Smooth muscle cell (in vitro differentiated cells): ENCODE results near the gene LRRC9. TPM values are rescaled to one million over a fixed set of nuclear protein-coding genes. Genes with fewer than 3 reads are reported as not detected.

Experiments used
- DNase-seq: peaks from one replicate; lab custom pipeline; 2025; ENCODE audit not compliant: unreplicated experiment; lab: John Stamatoyannopoulos, UW
- H2AFZ ChIP-seq: fragments of 200-600 bp; sonication (generic); 2 replicates; pipeline ENCODE4 v1.6.0; 2016; ENCODE audit warnings: antibody characterized with exemption, low read depth, mild to moderate bottlenecking
- H3F3A ChIP-seq: fragments of 200-600 bp; sonication (generic); 2 replicates; pipeline ENCODE4 v1.6.0; 2017; ENCODE audit warnings: antibody characterized with exemption, low read depth
- H3K27ac ChIP-seq: fragments of 200-600 bp; sonication (generic); 2 replicates; pipeline ENCODE4 v1.5.1; 2016; ENCODE audit warnings: low read depth, mild to moderate bottlenecking
- H3K27me3 ChIP-seq: fragments of 200-600 bp; sonication (generic); 2 replicates; pipeline ENCODE4 v1.6.1; 2016; ENCODE audit warnings: low read depth, mild to moderate bottlenecking
- H3K36me3 ChIP-seq: fragments of 200-600 bp; sonication (generic); 2 replicates; pipeline ENCODE4 v1.5.1; 2016; ENCODE audit warnings: low read depth
- H3K4me1 ChIP-seq: fragments of 200-600 bp; sonication (generic); 2 replicates; pipeline ENCODE4 v1.5.1; 2016; ENCODE audit warnings: low read depth
- H3K4me2 ChIP-seq: fragments of 200-600 bp; sonication (generic); 2 replicates; pipeline ENCODE4 v1.6.0; 2016; ENCODE audit warnings: mild to moderate bottlenecking
- H3K4me3 ChIP-seq: fragments of 200-600 bp; sonication (generic); 2 replicates; pipeline ENCODE4 v1.5.1; 2016; ENCODE audit warnings: mild to moderate bottlenecking
- H3K79me2 ChIP-seq: fragments of 200-600 bp; sonication (generic); 2 replicates; pipeline ENCODE4 v1.6.0; 2016; ENCODE audit warnings: low read depth, mild to moderate bottlenecking
- H3K9ac ChIP-seq: fragments of 200-600 bp; sonication (generic); 2 replicates; pipeline ENCODE4 v1.6.0; 2016; ENCODE audit warnings: low read depth
- H3K9me3 ChIP-seq: fragments of 200-600 bp; sonication (generic); replicated peaks from 2 replicates; pipeline ENCODE4 v1.5.1; 2016; ENCODE audit warnings: low read depth
- H4K20me1 ChIP-seq: fragments of 200-600 bp; sonication (generic); 2 replicates; pipeline ENCODE4 v1.6.0; 2016; ENCODE audit warnings: low read depth
- WGBS: methylation state at CpG from one replicate; pipeline ENCODE4 v1.1.7; 2016; ENCODE audit warnings: low lambda C conversion rate; 5-methylcytosine and 5-hydroxymethylcytosine counted together
- polyA plus RNA-seq: library from polyadenylated mRNA; unstranded; fragments of >200 nt; fragmentation: Nextera tagmentation; extraction: Ambion mirVana; gene quantifications from 2 replicates; pipeline ENCODE4 v1.2.1, GENCODE V29; 2016
- total RNA-seq: library from RNA; depleted of rRNA; stranded (reverse); fragments of >200 nt; gene quantifications from 2 replicates; pipeline ENCODE4 v1.2.3, GENCODE V29; 2014
- TF ChIP-seq, protein P1 (sequence below): fragments of 200-600 bp; sonication (generic); IDR thresholded peaks from 2 replicates; pipeline ENCODE4 v1.5.1; 2017; ENCODE audit warnings: borderline replicate concordance, mild to moderate bottlenecking, antibody characterized with exemption; ENCODE audit not compliant: insufficient read depth, poor library complexity, severe bottlenecking

LRRC9 gene
- total and polyA plus RNA-seq, 2 experiments from 2014 or later = not detected

DNA sequence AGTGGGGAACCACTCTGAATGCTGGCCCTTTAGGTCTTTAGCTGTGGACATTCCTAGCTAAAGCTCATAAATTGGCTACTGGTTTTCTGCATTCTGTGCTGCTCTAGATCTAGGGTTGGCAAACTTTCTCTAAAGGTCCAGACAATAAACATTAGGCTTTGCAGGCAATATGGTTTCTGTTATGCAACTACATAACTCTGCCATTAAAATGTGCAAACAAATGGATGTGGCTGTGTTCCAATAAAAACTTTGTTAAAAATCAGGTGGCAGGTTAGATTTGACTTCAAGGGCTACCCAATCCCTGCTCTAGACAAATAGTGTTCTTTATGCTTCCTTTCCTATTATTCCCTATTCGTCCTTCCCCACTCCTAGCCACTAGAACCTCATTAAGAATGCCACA, 6.8 kb upstream of the LRRC9 start:
- H3K9me3 ChIP-seq = no peaks in the 10 kb centered on the region
- peaks cover 3% of the 10 kb centered on the region for H3K4me1 ChIP-seq
- 85% methylated on average over 1 of the region's 1 CpG for WGBS
- H3K9ac ChIP-seq = no peak overlapping the region
- H3K36me3 ChIP-seq = no peaks in the 10 kb centered on the region
- no peak overlapping the region for H3K27ac ChIP-seq
- no peaks in the 10 kb centered on the region for H3F3A ChIP-seq
- H3K4me3 ChIP-seq = no peak overlapping the region
- TF ChIP-seq, protein P1, sequence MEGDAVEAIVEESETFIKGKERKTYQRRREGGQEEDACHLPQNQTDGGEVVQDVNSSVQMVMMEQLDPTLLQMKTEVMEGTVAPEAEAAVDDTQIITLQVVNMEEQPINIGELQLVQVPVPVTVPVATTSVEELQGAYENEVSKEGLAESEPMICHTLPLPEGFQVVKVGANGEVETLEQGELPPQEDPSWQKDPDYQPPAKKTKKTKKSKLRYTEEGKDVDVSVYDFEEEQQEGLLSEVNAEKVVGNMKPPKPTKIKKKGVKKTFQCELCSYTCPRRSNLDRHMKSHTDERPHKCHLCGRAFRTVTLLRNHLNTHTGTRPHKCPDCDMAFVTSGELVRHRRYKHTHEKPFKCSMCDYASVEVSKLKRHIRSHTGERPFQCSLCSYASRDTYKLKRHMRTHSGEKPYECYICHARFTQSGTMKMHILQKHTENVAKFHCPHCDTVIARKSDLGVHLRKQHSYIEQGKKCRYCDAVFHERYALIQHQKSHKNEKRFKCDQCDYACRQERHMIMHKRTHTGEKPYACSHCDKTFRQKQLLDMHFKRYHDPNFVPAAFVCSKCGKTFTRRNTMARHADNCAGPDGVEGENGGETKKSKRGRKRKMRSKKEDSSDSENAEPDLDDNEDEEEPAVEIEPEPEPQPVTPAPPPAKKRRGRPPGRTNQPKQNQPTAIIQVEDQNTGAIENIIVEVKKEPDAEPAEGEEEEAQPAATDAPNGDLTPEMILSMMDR = no peak
- H3K27me3 ChIP-seq = no peaks in the 10 kb centered on the region
- H3K4me2 ChIP-seq = no peak overlapping the region
- H4K20me1 ChIP-seq = no peaks in the 10 kb centered on the region
- no peak overlapping the region for H2AFZ ChIP-seq
- no peak for DNase-seq
- H3K79me2 ChIP-seq = no peaks in the 10 kb centered on the region

DNA sequence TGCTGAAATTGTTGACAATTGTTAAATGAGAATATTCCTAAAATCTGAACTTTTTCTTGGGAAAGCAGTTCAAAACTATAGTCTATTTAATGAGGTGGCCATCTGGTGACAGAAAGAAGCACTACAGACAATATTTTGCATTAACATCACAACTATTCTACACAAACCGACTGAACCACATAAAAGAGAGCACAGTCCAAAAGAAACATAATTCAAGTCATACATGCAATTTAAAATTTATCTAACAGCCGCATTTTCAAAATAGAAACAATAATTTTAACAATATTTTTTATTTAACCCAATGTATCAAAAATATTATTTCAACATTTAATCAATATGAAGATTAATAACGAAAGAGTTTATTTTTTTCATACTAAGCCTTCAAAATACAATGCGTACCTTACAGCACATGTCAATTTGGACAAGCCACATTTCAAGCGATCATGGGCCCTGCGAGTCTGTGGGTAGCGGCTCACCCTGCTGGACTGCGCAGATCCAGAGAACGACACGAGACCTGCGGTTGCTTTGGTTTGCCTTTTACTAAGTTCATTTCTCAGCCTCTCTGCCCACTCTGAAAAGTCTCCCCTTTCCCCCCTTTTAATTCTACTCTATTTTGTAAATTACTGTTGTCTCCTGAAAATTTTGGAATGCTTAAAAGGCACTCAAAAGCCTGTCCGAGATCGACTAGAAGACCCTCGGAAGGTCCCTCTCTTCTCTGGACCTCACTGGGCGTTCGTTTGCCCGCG, 947 bp upstream of the LRRC9 start:
- Histone ChIP-seq H3K36me3 (no peaks in the 10 kb centered on the region), H3F3A (no peaks in the 10 kb centered on the region), H4K20me1 (no peaks in the 10 kb centered on the region), H3K4me1 (peaks cover 7% of the 10 kb centered on the region), H3K79me2 (no peaks in the 10 kb centered on the region), H3K4me2 (peak overlapping the region; percentile 94), H3K27me3 (no peaks in the 10 kb centered on the region), H3K4me3 (peak overlapping the region; percentile 70), H3K9ac (peak overlapping the region; percentile 18), H3K27ac (no peak overlapping the region), H3K9me3 (no peaks in the 10 kb centered on the region), H2AFZ (peak overlapping the region; percentile 75)
- 2% methylated on average over 18 of the region's 18 CpGs for WGBS
- TF ChIP-seq, protein P1 = peak; percentile 53
- DNase-seq = no peak

DNA sequence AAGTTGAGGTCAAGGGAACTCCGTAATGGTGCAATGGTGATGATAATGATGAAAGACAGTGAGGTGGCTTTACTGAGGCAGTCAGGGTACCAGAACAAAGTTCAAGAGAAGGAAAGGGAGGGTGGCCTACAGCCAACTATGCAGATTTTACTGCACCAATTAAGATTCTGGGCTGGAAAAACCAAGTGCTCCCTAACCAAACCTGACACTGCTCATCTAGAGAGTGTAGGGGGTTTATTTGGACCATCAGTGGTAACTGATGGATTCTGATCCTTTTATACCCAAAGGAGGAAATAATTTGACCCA, 387 bp downstream of the LRRC9 start:
- Histone ChIP-seq H3K9ac (no peak overlapping the region), H3K27me3 (no peaks in the 10 kb centered on the region), H3K36me3 (no peaks in the 10 kb centered on the region), H3K4me2 (peak overlapping the region; percentile 94), H3K4me1 (peaks cover 7% of the 10 kb centered on the region), H4K20me1 (no peaks in the 10 kb centered on the region), H3K9me3 (no peaks in the 10 kb centered on the region), H3K4me3 (peak overlapping the region; percentile 70), H3F3A (no peaks in the 10 kb centered on the region), H2AFZ (peak overlapping the region; percentile 11), H3K27ac (no peak overlapping the region), H3K79me2 (no peaks in the 10 kb centered on the region)
- WGBS = 35% methylated on average over 1 of the region's 1 CpG
- no peak for DNase-seq
- TF ChIP-seq, protein P1 = no peak

DNA sequence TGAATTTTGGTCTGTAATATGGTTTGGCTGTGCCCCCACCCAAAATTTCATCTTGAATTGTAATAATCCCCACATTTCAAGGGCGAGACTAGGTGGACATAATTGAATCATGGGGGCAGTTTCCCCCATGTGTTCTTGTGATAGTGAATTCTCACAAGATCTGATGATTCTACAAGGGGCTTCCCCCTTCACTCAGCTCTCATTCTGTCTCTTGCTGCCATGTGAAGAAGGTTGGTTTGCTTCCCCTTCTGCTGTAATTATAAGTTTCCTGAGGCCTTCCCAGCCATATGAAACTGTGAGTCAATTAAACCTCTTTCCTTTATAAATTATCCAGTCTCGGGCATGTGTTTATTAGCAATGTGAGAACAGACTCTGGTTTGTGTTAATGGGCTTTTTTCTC, 5.9 kb downstream of the LRRC9 start:
- Histone ChIP-seq H3K9ac (no peak overlapping the region), H3K36me3 (no peaks in the 10 kb centered on the region), H4K20me1 (no peaks in the 10 kb centered on the region), H3K4me3 (no peak overlapping the region), H3K4me1 (no peaks in the 10 kb centered on the region), H3K27ac (no peak overlapping the region), H3K4me2 (no peak overlapping the region), H3K9me3 (no peaks in the 10 kb centered on the region), H3F3A (no peaks in the 10 kb centered on the region), H3K79me2 (no peaks in the 10 kb centered on the region), H3K27me3 (no peaks in the 10 kb centered on the region), H2AFZ (no peak overlapping the region)
- WGBS = 74% methylated on average over 2 of the region's 2 CpGs
- DNase-seq = no peak
- TF ChIP-seq, protein P1 = no peak
